Transverse colon (tissue), 4 donors: ENCODE data around the gene TWF2. TPM values are rescaled to one million over a fixed set of nuclear protein-coding genes. Genes with fewer than 3 reads are reported as not detected.

ENCODE experiments used
- DNase-seq: peaks from one replicate; pipeline ENCODE4 v3.0.0-alpha.2; 2019
- H3K27ac ChIP-seq, 4 donors: fragments of 200-600 bp; sonication (generic); 2 replicates each; pipeline ENCODE4 v1.5.1; 2016 to 2018; ENCODE audit warnings: inconsistent platforms in 4 of 4
- H3K27me3 ChIP-seq: fragments of 200-600 bp; sonication (generic); 2 replicates; pipeline ENCODE4 v1.5.1; 2017; ENCODE audit warnings: inconsistent platforms
- H3K36me3 ChIP-seq, 4 donors: fragments of 200-600 bp; sonication (generic); 2 replicates each; pipeline ENCODE4 v1.5.1; 2017 to 2019; ENCODE audit warnings: inconsistent platforms in 4 of 4
- H3K4me1 ChIP-seq, 4 donors: fragments of 200-600 bp; sonication (generic); 2 replicates each; pipeline ENCODE4 v1.5.1; 2017 to 2020; ENCODE audit warnings: inconsistent platforms in 4 of 4
- H3K4me3 ChIP-seq, 4 donors: fragments of 200-600 bp; sonication (generic); 1 replicate in 1 of 4; 2 replicates in 3 of 4; pipeline versions ENCODE4 v1.5.1 to v1.6.1; 2017 to 2019; ENCODE audit warnings: inconsistent platforms in 4 of 4
- H3K9me3 ChIP-seq, 2 donors: fragments of 200-600 bp; sonication (generic); 2 replicates each; pipeline ENCODE4 v1.5.1; 2017 to 2019; ENCODE audit warnings: inconsistent platforms in 2 of 2
- CTCF ChIP-seq, 5 experiments: fragments of 200-600 bp in 3 of 5; fragments of 450-650 bp in 2 of 5; sonication (generic) in 3 of 5; IDR thresholded peaks; 1 replicate in 2 of 5; 2 replicates in 3 of 5; pipeline ENCODE4 v1.5.1; 2016 to 2017; ENCODE audit warnings: antibody characterized with exemption in 5 of 5, inconsistent platforms in 3 of 5, mild to moderate bottlenecking in 2 of 5, moderate library complexity in 1 of 5
- EP300 ChIP-seq: sonication (generic); formaldehyde crosslinking; IDR thresholded peaks from one replicate; pipeline ENCODE4 v1.6.1; 2017; ENCODE audit warnings: antibody characterized with exemption, low read depth
- POLR2A ChIP-seq: fragments of 450-650 bp; IDR thresholded peaks from one replicate; pipeline ENCODE4 v1.6.1; 2016; ENCODE audit warnings: antibody characterized with exemption, mild to moderate bottlenecking, moderate library complexity
- POLR2AphosphoS5 ChIP-seq, 3 donors: sonication (generic); formaldehyde crosslinking; IDR thresholded peaks; one replicate each; pipeline ENCODE4 v1.6.1; 2016; ENCODE audit warnings: antibody characterized with exemption in 3 of 3
- WGBS, 2 donors: methylation state at CpG; one replicate each; pipeline ENCODE4 v1.1.5; 2018; ENCODE audit warnings: low coverage in 1 of 2; 5-methylcytosine and 5-hydroxymethylcytosine counted together
- in situ Hi-C, 4 donors: fragments of 200-750 bp; cut with MboI; loops; one replicate each; pipeline versions ENCODE4 v1.15.0 to v1.15.1; 2017; ENCODE audit warnings: low sequenced_read_pairs in 3 of 4, low pct_ligation_motif_present in 1 of 4, low pct_unique_long_range_greater_than_20kb in 1 of 4
- intact Hi-C: fragments of 100-400 bp; cut with DNase I; formaldehyde crosslinking; loops from one replicate; pipeline ENCODE4 v1.15.1; 2023; ENCODE audit warnings: low total_unique reads
- total RNA-seq, 4 donors: library from RNA; depleted of rRNA; stranded (reverse); fragments of >200 nt; gene quantifications; one replicate each; pipeline ENCODE4 v1.1.0, GENCODE V29; 2016

Gene TWF2
- total RNA-seq, 4 donors from 2014 or later: 29.9 to 82.7 (median 61.0) TPM

- DNase-seq: peak; percentile 68
- no peaks in the 10 kb centered on the region for H3K9me3 ChIP-seq
- TF ChIP-seq POLR2A: no peak
- TF ChIP-seq POLR2AphosphoS5 (IDR thresholded peaks at IDR 0.05): peak in 2 of 3 donors; percentile 34 to 45
- WGBS, 2 donors: 57 to 86% methylated on average over 4 to 12 of the region's 12 CpGs
- H3K27me3 ChIP-seq: no peaks in the 10 kb centered on the region
- H3K4me1 ChIP-seq: peaks cover 0 to 17% (median 6%) of the 10 kb centered on the region in 4 donors
- intact Hi-C loops: no loop called here
- H3K36me3 ChIP-seq: peaks cover 0 to 41% (median 17%) of the 10 kb centered on the region in 4 donors
- in situ Hi-C loops: no loop called here
- H3K27ac ChIP-seq: peak overlapping the region; percentile 64 to 80 (median 72)
- no peak overlapping the region for H3K4me3 ChIP-seq
Measured at GRCh38 chr3:52253314-52254304, 14.7 kb upstream of the TWF2 start.

GRCh38 chr3:52250122-52250521 lies 11.2 kb upstream of the TWF2 start:
- intact Hi-C loops (no loop called here), in situ Hi-C loops (no loop called here)
- Histone ChIP-seq H3K4me3 (no peak overlapping the region), H3K36me3 (peaks cover 0 to 10% (median 0%) of the 10 kb centered on the region in 4 donors), H3K4me1 (peaks cover 3 to 28% (median 14%) of the 10 kb centered on the region in 4 donors), H3K9me3 (no peaks in the 10 kb centered on the region), H3K27ac (no peak overlapping the region), H3K27me3 (no peaks in the 10 kb centered on the region)
- TF ChIP-seq CTCF (IDR thresholded peaks at IDR 0.05) (no peak), EP300 (no peak), POLR2AphosphoS5 (IDR thresholded peaks at IDR 0.05) (no peak), POLR2A (no peak)
- 73% methylated on average over 1 of the region's 1 CpG; no CpG with 5 or more reads in 1 of the 2 donors for WGBS, 2 donors
- no peak for DNase-seq

- intact Hi-C loops (no loop called here), in situ Hi-C loops (loop anchor here in 2 of 4 donors (25.0 kb wide), 1 partner anchor 88 kb away; no protein-coding TSS in a partner anchor)
- no peak overlapping the region for H3K4me3 ChIP-seq
- no peak overlapping the region for H3K27ac ChIP-seq
- no peaks in the 10 kb centered on the region for H3K27me3 ChIP-seq
- no peak for DNase-seq
- WGBS, 2 donors: 84% methylated on average over 6 of the region's 6 CpGs; no CpG with 5 or more reads in 1 of the 2 donors
- peaks cover 0 to 5% (median 0%) of the 10 kb centered on the region in 4 donors for H3K36me3 ChIP-seq
- no peak for TF ChIP-seq POLR2A
- TF ChIP-seq POLR2AphosphoS5 (IDR thresholded peaks at IDR 0.05): no peak
- TF ChIP-seq EP300: no peak
- TF ChIP-seq CTCF (IDR thresholded peaks at IDR 0.05): no peak
- H3K9me3 ChIP-seq: no peaks in the 10 kb centered on the region
- peaks cover 3 to 30% (median 16%) of the 10 kb centered on the region in 4 donors for H3K4me1 ChIP-seq
Measured at GRCh38 chr3:52249683-52250082, 10.7 kb upstream of the TWF2 start.

GRCh38 chr3:52248816-52249547 lies 10.0 kb upstream of the TWF2 start:
- Histone ChIP-seq H3K9me3 (no peaks in the 10 kb centered on the region), H3K4me1 (peaks cover 3 to 30% (median 14%) of the 10 kb centered on the region in 4 donors), H3K4me3 (no peak overlapping the region), H3K27ac (no peak overlapping the region), H3K27me3 (no peaks in the 10 kb centered on the region), H3K36me3 (no peaks in the 10 kb centered on the region)
- no peak for TF ChIP-seq POLR2AphosphoS5 (IDR thresholded peaks at IDR 0.05)
- intact Hi-C loops: no loop called here
- no peak for DNase-seq
- WGBS, 2 donors: 75 to 90% methylated on average over 4 to 10 of the region's 10 CpGs
- in situ Hi-C loops: loop anchor here in 2 of 4 donors (25.0 kb wide), 1 partner anchor 88 kb away; no protein-coding TSS in a partner anchor
